Adipocyte (in vitro differentiated cells): ENCODE data around the gene NDUFS5.
"Not testable (repeated sequence)": the region's sequence is repeated elsewhere in the genome, so short reads cannot be mapped to it uniquely, and the experiment has no call there.

Experiments
- DNase-seq: peaks from one replicate; pipeline ENCODE4 v3.0.0-alpha.2; 2015; ENCODE audit warnings: low read depth
- H3K27me3 ChIP-seq: replicated peaks from 2 replicates; pipeline ENCODE4 v1.7.0; 2013; ENCODE audit warnings: mild to moderate bottlenecking, low read length, moderate library complexity; ENCODE audit not compliant: control insufficient read depth, insufficient read depth
- H3K36me3 ChIP-seq: 2 replicates; pipeline ENCODE4 v1.7.0; 2013; ENCODE audit warnings: low read length, mild to moderate bottlenecking, moderate library complexity; ENCODE audit not compliant: control insufficient read depth, insufficient read depth, severe bottlenecking
- H3K4me1 ChIP-seq: 2 replicates; pipeline ENCODE4 v1.7.0; 2013; ENCODE audit warnings: mild to moderate bottlenecking, low read length, moderate library complexity; ENCODE audit not compliant: control insufficient read depth, insufficient read depth
- H3K4me3 ChIP-seq: 2 replicates; pipeline ENCODE4 v1.7.0; 2013; ENCODE audit warnings: mild to moderate bottlenecking, low read length, moderate library complexity
- H3K9ac ChIP-seq: 2 replicates; pipeline ENCODE4 v1.7.0; 2013; ENCODE audit warnings: mild to moderate bottlenecking, low read length, moderate library complexity
- H3K9me3 ChIP-seq: 2 replicates; pipeline ENCODE4 v1.7.0; 2013; ENCODE audit warnings: mild to moderate bottlenecking, low read length, moderate library complexity; ENCODE audit not compliant: control insufficient read depth

NDUFS5 gene

DNA sequence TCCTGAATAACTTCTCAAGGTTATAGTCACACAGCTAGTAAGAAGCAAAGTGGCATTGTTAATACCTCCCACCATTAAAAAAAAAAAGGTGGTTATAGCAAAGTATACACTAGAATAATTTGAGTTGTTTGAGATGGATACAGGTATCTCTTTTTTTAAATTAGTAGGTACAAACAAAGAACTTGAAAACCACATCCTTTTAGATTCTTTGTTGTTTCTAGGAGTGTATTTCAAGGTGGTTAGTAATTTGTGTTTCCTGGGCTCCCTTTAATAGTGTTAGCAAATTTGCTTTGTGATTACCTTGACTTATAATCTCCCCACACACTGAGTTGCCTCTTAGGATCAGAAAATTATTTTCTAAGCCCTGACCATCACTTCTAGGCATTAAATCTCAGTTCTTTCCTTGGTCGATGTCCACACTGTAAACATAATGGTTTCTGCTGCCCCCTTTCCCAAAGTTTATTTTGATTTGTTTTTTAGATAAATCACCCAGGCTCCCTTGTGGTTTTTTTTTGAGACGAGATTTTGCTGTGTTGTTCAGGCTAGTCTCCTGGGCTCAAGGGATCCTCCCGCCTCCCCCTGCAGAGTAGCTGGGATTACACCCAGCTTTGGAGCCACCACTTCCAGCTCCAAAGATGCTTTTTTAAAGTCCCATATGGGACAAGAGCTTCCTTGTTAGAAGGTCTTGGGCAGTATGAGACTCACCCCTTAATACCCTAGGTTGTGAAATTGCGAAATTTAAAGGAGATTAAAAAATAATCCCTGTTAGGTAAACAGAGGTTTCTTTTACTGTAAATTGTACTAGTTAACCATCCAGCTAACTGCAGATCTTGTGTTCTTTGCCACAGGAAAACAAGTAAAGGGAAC is 28.9 kb upstream of the NDUFS5 start:
- H3K4me1 ChIP-seq = peaks cover 48% of the 10 kb centered on the region
- H3K36me3 ChIP-seq = peaks cover 73% of the 10 kb centered on the region
- H3K27me3 ChIP-seq = no peaks in the 10 kb centered on the region
- DNase-seq = peak; percentile 8
- peak overlapping the region; percentile 61 for H3K4me3 ChIP-seq
- peak overlapping the region; percentile 54 for H3K9ac ChIP-seq
- no peaks in the 10 kb centered on the region for H3K9me3 ChIP-seq

DNA sequence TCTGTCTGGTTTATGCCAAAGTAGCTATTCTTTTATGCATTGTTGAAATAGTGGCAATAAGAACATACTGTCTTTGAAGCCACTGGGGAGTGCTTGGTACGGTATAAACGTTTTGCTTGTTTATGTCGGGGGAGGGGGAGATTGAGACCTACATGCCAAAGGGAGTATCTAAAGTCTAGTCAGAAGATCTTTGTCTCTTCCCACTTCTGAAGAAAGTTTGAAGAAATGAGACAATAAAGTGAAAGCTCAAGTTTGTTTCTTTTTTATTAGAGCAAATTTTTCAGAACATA is 28.3 kb upstream of the NDUFS5 start:
- H3K9ac ChIP-seq = peak overlapping the region; percentile 54
- peak; percentile 28 for DNase-seq
- no peaks in the 10 kb centered on the region for H3K9me3 ChIP-seq
- peaks cover 50% of the 10 kb centered on the region for H3K4me1 ChIP-seq
- peak overlapping the region; percentile 61 for H3K4me3 ChIP-seq
- no peaks in the 10 kb centered on the region for H3K27me3 ChIP-seq
- peaks cover 77% of the 10 kb centered on the region for H3K36me3 ChIP-seq

- Histone ChIP-seq H3K9ac (no peak overlapping the region), H3K4me1 (peaks cover 48% of the 10 kb centered on the region), H3K9me3 (no peaks in the 10 kb centered on the region), H3K4me3 (no peak overlapping the region), H3K27me3 (no peaks in the 10 kb centered on the region), H3K36me3 (peaks cover 84% of the 10 kb centered on the region)
- DNase-seq = no peak
Measured at GRCh38 chr1:39001516-39002421, 24.4 kb upstream of the NDUFS5 start.

GRCh38 chr1:39003281-39003680 is 22.9 kb upstream of the NDUFS5 start:
- peaks cover 89% of the 10 kb centered on the region for H3K36me3 ChIP-seq

DNA sequence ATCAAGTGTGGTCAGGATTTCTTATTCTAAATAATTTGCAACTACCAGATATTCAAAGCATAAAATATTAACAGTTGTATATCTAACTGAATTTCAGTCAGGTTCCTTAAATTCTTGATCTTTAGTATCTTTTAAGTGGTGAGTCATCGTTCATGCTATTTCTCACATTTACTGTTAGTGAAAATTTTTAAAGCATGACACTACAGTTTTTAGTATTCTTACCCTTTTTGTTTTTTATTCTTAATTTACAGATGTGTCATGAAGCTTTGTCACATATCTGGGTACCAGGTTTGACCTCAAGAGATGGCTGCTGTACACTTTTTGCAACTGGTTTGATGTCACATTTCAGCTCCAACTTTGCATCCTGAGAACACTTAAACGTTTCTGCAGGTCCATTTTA is 22.4 kb upstream of the NDUFS5 start:
- H3K4me3 ChIP-seq = peak overlapping the region; percentile 21
- DNase-seq = peak; percentile 29
- H3K36me3 ChIP-seq = peaks cover 88% of the 10 kb centered on the region
- H3K9ac ChIP-seq = peak overlapping the region; percentile 82
- no peaks in the 10 kb centered on the region for H3K27me3 ChIP-seq
- peaks cover 38% of the 10 kb centered on the region for H3K4me1 ChIP-seq
- H3K9me3 ChIP-seq = no peaks in the 10 kb centered on the region

More at GRCh38 chr1:39003281-39003680, 22.9 kb upstream of the NDUFS5 start:
- H3K27me3 ChIP-seq = no peaks in the 10 kb centered on the region
- peak overlapping the region; percentile 21 for H3K4me3 ChIP-seq
- DNase-seq = no peak
- H3K4me1 ChIP-seq = peaks cover 35% of the 10 kb centered on the region
- H3K9ac ChIP-seq = peak overlapping the region; percentile 82
- H3K9me3 ChIP-seq = no peaks in the 10 kb centered on the region

DNA sequence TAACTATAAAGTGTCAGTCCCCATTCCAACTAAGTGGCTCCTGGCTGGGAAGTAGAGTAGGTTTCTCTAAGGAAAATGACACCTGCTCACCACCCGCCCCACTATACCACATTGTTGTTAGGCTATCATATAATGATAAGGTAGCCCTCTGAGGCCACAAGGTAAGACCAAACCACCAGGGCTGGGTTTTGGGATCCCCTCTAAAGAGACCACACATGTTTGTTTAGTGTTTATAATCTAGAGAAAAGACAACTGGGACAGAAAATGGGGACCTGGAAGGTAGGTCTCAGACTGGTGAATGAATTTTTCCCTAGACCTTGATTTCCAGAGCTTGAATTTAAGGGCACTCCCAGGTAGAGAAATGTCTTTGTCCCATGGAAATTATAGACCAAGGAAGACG is 19.9 kb upstream of the NDUFS5 start:
- Histone ChIP-seq H3K9ac (no peak overlapping the region), H3K4me3 (no peak overlapping the region), H3K4me1 (peaks cover 38% of the 10 kb centered on the region), H3K27me3 (no peaks in the 10 kb centered on the region), H3K36me3 (peaks cover 84% of the 10 kb centered on the region), H3K9me3 (no peaks in the 10 kb centered on the region)
- DNase-seq = no peak

DNA sequence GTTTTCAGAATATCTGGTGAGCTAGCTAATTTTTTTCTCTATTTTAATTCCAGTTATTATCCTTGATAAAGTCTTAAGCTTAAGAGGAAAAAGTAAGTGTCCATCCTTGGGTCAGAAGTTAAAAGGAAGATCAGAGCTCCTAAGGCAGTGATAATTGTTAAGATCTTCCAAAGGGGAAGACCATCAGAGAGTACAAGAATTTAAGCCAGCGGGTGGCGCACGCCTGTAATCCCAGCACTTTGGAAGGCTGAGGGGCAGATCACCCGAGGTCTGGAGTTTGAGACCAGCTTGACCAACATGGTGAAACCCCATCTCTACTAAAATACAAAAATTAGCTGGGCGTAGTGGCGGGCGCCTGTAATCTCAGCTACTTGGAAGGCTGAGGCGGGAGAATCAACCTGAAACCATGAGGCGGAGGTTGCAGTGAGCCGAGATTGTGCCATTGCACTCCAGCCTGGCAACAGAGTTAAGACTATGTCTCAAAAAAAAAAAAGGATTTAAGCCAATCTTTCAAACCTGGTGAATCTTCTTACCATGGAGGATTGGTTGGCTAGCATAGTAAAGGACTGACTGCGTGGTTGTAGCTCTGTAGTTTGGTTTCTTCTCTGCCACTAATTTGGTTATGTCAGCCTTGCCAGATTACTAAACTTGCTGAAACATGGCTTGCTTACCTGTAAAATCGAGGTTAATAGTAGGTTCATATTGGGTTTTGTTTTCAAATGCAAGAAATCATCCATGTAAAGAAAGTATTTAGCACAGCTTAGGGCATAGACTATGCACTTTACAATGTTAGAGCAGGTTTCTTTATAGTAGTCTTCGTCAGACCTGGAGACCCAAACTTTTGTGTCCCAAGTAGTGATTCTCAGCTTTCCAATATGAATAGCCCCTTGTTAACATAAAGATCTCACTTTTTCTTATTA is 19.2 kb upstream of the NDUFS5 start:
- H3K4me3 ChIP-seq = no peak overlapping the region
- no peaks in the 10 kb centered on the region for H3K27me3 ChIP-seq
- peaks cover 31% of the 10 kb centered on the region for H3K4me1 ChIP-seq
- no peak for DNase-seq
- H3K9ac ChIP-seq = no peak overlapping the region
- no peaks in the 10 kb centered on the region for H3K9me3 ChIP-seq
- H3K36me3 ChIP-seq = peaks cover 81% of the 10 kb centered on the region

DNA sequence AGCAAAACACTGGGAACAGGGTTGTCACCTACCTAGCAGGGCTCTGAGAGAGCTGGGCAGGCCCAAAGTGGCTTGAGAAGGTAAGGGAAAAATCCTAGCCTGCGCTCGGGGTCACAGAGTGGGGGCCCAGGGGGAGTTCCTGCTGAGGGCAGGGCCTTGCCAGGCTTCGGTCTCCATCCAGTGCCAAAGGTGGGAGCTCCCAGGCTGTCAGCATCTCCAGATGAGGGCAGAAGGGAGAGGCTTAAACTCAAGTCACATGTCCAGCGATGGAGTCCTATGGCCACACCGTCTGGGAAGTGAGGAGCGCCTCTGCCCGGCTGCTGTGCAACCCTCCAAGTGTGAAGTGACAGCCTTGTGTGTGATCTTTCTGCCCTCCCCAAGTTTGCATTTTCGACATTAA is 11.2 kb upstream of the NDUFS5 start:
- H3K36me3 ChIP-seq = peaks cover 23% of the 10 kb centered on the region
- not testable (repeated sequence) for H3K4me3 ChIP-seq, DNase-seq, H3K9ac ChIP-seq, H3K9me3 ChIP-seq, H3K4me1 ChIP-seq, H3K27me3 ChIP-seq

DNA sequence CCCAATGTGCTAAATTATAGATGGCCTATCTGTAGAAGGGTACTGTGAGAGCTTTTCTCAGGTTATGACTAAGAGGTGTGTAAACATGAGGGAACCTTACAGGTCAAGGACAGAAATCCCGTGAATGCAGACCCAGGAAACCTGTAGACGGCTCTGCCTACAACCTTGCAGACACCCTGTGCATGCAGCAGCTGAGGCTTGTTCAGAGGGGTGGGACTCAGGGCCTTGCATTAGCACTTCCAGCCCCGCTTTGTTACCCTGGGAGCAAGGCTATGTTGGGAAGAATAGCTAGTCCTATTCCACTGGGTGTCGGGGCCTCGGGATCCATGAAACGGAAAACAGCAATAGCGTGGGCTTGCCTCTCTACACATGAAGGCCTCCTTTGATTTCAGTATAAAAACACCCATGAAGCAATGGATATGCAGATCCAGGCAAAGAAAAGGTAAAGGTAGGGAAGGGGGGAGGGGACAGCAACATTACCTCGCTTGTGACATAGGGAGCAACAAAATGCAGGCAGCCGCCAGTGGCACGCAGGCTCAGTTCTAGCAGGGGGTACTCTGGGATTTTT is 9.5 kb upstream of the NDUFS5 start:
- Histone ChIP-seq H3K9ac (no peak overlapping the region), H3K4me3 (no peak overlapping the region), H3K9me3 (no peaks in the 10 kb centered on the region), H3K4me1 (no peaks in the 10 kb centered on the region), H3K36me3 (peaks cover 13% of the 10 kb centered on the region), H3K27me3 (no peaks in the 10 kb centered on the region)
- DNase-seq = no peak

- no peak overlapping the region for H3K9ac ChIP-seq
- peaks cover 8% of the 10 kb centered on the region for H3K36me3 ChIP-seq
- no peak overlapping the region for H3K4me3 ChIP-seq
- no peak for DNase-seq
- no peaks in the 10 kb centered on the region for H3K9me3 ChIP-seq
- no peaks in the 10 kb centered on the region for H3K27me3 ChIP-seq
- H3K4me1 ChIP-seq = no peaks in the 10 kb centered on the region
Measured at GRCh38 chr1:39017266-39017665, 8.9 kb upstream of the NDUFS5 start.
